Hematopoietic multipotent progenitor cell treated with erythropoietin and hydrocortisone succinate and interleukin-3 and kit ligand, for 8 days (in vitro differentiated cells): ENCODE data around the gene GFM1.
"Not testable (repeated sequence)": the region's sequence is repeated elsewhere in the genome, so short reads cannot be mapped to it uniquely, and the experiment has no call there.

Source experiments
- DNase-seq: peaks from one replicate; pipeline ENCODE4 v3.0.0-alpha.2; 2015

Gene GFM1

DNA sequence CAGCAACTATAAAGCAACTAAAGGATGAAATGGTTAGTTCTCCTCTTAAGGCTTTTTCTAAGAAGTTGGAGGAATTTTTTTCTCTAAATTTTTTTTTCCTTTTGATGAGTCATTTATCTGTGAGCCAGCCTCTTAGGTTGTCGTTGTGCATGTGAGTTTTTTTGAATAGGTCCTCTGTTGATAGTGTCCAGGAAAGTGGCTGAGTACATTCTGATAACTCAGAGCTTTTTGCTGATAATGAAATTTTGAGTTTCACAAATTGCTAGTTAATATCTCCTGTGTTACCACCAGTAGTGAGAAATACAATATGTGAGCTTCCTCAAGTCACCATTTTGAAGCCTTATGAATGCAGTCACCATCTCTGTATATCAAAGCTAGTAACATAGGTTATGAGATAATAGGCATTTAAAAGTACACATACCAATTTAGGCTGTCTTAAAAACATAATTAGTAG, 35.2 kb downstream of the GFM1 start:
- peak; percentile 99 for DNase-seq

GRCh38 chr3:158680861-158681260, 36.5 kb downstream of the GFM1 start:
- DNase-seq: no peak

DNA sequence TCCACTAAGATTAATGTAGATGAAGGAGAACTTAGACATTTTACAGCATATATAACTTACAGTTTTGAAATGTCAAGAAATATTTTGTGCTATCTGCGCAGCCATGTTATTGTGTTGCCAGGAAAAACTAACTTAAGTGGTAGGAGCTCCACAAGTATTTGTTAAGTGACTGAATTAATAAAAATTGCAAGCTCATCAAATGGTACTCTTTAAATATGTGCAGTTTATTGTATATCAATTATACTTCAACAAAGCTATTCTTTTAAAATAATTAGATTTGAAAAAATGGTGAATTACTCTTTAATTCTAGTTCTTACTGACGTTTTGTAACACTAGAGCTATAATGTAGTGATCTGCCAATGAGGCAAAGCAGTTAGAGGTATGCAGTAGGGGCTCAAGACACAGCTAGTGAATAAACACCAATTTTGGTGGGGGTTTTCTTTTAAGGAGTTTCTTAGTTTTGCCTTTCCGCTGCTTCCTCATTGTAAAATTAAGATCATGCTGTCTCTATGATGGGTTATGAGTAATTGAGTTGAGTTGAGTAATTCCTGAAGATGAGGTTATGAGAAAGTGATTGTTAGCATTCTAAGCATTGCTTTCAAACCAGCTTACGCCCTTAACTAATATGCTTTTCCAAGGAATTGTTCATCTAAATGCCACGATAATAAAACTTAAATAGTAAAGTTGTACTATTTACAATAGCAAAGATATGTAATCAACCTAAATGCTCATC, 39.1 kb downstream of the GFM1 start:
- no peak for DNase-seq

DNA sequence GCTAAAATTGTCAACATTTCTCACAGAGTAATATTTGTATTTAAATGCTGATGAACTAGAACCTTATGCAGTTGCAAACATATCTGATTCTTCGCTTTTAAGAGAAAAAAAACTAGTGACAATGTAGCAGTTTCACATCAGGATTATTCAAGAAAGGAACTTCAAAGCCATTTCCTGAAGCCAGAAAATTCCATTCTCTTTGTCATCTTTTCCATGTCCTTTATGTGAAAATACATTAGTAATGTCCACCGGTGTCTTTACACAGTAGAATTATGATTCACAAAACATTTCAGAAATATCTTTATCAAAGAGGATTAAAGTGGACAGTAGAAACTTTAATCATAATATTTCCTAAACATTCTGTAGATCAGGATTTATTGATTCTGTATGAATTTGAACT, 40.8 kb downstream of the GFM1 start:
- DNase-seq: no peak

DNA sequence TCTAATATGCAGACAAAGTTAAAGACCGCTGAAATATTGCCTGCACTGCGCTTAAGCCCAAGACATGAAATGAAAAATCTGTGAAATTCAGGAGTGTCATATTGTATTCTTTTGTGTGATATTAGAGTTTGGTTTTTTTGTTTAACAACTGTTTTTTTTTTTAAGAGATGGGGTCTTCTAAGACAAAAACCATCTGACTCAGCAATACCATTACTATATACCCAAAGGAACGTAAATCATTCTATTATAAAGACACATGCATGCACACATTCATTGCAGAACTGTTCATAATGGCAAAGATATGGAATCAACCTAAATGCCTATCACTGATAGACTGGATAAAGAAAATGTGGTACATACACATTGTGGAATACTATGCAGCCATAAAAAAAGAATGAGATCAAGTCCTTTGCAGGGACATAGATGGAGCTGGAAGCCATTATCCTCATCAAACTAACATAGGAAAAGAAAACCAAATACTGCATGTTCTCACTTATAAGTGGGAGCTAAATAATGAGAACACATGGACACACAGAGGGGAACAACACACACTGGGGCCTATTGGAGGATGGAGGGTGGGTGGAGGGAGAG, 49.6 kb downstream of the GFM1 start:
- DNase-seq: not testable (repeated sequence)

- DNase-seq: no peak
These were observed 52.3 kb downstream of the GFM1 start for GRCh38 chr3:158696618-158697017.

GRCh38 chr3:158700559-158700958, 56.2 kb downstream of the GFM1 start:
- peak; percentile 77 for DNase-seq

DNA sequence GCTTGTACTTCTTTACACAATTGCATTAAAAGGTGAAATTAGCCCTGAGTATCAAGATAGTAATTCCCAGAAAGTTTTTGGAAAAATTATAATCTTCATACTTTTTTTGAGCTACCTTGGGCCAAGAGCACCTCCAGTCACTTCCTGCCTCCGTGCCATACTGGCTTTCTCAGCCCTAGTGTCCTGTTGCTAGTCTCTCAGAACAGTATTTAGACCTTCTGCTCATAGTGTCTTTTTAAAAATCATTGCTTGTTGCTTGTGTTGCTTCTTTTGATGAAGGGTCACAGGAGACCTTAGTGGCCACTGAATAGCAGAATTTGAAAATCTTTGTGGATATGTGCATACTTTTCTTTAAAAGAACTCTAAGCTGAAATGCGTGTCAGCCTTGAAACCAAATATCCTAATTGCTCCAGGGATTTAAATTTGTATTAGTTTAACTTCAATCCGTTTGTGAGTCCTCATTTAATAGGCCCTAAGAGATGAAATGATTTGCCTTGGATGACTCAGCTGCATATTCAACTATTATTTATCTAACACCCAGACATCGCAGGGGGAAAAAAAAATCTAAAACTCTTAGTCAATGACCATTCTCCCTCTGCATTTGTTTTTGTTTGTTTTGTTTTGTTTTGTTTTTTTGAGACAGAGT, 57.2 kb downstream of the GFM1 start:
- no peak for DNase-seq

GRCh38 chr3:158702815-158703481, 58.6 kb downstream of the GFM1 start:
- no peak for DNase-seq

DNA sequence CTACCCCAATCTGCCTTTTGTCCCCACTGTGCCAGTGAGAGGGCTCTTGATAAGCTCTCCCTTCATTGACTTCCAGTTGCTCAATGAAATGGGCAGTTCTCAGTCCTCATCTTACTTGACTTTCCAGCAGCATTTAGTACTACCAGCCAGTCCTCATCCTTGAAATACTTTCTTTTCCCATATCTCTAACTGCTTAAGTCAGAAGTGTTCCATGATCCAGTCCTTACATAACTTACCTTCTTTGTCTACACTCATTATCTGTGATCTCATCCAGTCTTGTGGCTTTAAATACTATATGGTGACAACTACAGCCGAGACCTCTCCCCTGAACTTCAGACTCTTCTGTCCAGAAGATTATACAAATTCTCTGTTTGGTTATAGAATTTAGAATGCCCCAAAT, 59.2 kb downstream of the GFM1 start:
- DNase-seq: no peak

- DNase-seq: peak; percentile 95
These were observed 65.3 kb downstream of the GFM1 start for GRCh38 chr3:158709666-158710083.

DNA sequence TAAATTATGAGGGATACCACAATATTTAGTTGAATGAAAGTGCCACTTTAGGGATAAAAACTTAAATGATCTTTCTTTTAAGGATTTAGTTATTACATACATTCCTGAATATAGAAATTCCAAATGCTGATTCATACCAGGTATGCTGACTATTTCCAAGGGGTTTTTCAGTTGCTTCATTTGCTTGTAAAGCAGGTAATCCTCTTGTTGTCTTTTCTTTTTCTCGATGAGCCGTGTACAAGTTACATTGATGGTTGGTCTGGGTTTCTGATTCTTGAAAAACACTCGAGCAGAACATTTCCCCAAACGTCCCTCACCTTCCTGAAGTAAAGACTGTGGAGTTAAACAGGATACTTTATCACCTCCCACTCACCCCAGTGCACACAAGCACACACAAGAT, 66.3 kb downstream of the GFM1 start:
- no peak for DNase-seq

GRCh38 chr3:158711886-158712285, 67.6 kb downstream of the GFM1 start:
- no peak for DNase-seq

DNA sequence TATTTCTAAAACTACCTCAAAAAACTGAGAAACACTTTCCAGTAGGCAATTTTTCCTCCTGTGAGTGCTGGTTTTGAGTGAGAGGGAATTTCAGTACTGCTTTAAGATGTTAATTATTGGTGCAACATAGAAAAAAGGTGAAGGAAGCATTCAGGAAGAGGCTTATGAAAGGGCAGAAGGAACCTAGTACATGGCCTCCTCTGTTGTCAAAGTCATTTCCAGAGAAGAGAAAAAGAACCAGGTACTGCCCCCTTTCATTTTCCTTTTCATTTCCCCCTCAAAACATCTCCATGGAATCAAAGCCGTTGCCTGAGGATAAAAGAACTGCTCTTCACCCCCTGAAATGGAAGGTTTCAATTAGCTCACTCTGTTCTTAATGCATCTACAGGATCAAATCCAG, 68.1 kb downstream of the GFM1 start:
- no peak for DNase-seq

GRCh38 chr3:158713094-158713499, 68.8 kb downstream of the GFM1 start:
- DNase-seq: peak; percentile 96

- DNase-seq: no peak
These were observed 73.2 kb downstream of the GFM1 start for GRCh38 chr3:158717576-158717975.

- DNase-seq: no peak
These were observed 74.3 kb downstream of the GFM1 start for GRCh38 chr3:158718490-158719170.

DNA sequence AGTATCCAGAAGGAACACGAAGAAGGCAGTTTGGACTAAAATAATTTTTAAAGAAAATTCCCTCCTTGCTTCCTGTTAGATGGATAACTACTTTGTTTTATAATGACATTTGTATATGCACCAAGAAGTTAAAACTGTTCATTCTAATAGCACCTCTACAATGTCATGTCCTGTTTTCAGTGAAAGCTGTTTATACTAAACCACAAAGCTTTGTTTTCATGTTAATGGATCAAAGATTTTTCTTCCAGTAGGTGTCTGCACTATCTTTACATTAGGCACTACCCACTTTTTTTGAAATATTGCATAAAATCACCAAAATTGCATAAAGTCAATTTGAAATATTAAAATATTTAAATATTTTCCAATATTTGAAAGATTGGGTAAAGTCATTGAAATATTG, 77.8 kb downstream of the GFM1 start:
- DNase-seq: no peak

DNA sequence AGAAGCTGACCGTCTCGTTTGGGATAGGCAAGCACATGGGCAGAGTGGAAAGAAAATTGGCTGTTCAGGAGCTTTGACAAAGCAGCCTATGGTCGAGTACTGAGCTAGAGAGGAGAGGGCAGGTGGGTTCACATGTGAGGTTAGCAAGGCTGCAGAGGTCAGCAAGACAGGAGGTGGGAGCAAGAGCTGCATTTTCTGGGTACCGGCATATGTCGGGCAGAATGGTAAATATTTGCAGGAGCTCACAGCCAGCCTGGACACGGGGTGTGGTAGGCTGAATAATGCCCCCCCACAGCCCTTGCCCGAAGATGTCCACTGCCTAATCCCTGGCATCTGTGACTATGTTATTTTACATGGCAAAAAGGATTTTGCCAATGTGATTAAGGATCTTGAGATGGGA, 79.7 kb downstream of the GFM1 start:
- no peak for DNase-seq

DNA sequence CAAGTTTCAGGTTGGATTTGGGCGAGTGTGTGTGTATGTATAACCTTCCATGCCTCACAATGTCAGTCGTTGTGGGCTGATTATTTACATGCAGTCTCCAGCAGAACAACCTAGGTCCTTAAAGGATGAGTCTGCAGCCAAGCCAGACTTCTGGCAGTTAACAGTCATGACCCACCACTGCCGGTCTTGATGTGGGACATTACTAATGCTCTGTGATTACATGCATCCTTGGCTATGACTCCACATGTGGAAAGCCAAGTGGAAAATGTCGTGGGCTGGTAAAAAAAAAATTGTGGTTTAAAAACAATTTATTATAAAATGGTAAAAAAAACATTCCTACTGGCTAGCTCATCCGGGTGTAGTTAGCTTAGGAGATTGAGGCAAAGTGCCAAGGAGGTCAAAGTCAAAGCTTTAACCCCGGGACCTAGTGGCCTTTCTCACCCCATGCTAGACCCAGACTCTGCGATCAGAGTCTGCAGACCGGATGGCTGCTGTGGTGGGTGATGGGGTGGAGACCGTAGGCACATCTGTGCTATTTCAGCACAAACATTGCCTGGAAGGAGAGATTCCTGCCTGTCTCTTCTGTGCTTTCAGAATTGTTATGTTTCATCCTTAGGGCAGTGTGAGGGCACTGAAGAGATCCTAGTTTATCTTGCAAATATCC, 81.2 kb downstream of the GFM1 start:
- peak; percentile 53 for DNase-seq

- peak; percentile 92 for DNase-seq
These were observed 83.1 kb downstream of the GFM1 start for GRCh38 chr3:158727206-158728060.

GRCh38 chr3:158728061-158728377, 83.7 kb downstream of the GFM1 start:
- no peak for DNase-seq
